Right kidney (tissue), 1 donor: ENCODE measurements around the gene TMEM8B.
"Not testable (repeated sequence)": the region's sequence is repeated elsewhere in the genome, so short reads cannot be mapped to it uniquely, and the experiment has no call there.

ENCODE experiments used
- DNase-seq: peaks from one replicate; pipeline ENCODE4 v3.0.0-alpha.2; 2016

The TMEM8B gene

DNA sequence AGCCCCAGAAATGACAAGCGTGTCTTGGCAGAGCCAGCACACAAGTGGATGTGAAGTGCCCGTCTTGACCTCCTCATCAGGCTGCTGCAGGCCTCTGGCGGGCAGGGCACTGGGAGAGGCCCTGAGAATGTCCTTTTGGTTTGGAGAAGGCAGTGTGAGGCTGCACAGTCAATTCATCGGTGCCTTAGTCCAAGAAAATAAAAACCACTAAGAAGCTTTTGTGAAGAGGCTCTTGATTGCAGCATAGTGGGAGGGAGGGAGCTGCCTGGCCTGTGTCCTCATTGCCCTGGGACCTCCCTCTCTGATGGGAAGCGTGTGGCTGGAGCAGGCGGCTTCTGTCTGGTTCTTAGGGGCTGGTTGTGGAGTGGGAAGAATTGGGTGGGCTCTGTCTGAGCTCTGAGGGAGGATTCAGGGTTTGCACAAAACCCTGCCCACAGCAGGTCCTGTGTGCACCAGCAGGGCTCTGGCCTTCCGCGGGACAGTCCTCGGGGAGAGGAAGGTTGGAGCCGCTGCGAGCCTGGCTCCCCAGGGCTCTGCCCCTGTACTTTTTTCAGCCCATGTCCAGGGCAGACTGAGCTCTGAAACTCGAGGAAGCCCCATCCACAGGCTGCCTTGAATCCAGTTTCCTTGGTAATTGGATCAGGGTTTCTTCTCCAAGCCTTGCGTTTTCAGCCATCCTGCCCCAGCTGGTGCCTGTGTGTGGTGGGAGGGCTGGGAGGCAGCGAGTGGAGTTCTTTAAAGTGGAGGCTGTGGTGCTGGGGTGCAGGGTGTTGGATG, 78.1 kb downstream of the TMEM8B start:
- peak; percentile 56 for DNase-seq

DNA sequence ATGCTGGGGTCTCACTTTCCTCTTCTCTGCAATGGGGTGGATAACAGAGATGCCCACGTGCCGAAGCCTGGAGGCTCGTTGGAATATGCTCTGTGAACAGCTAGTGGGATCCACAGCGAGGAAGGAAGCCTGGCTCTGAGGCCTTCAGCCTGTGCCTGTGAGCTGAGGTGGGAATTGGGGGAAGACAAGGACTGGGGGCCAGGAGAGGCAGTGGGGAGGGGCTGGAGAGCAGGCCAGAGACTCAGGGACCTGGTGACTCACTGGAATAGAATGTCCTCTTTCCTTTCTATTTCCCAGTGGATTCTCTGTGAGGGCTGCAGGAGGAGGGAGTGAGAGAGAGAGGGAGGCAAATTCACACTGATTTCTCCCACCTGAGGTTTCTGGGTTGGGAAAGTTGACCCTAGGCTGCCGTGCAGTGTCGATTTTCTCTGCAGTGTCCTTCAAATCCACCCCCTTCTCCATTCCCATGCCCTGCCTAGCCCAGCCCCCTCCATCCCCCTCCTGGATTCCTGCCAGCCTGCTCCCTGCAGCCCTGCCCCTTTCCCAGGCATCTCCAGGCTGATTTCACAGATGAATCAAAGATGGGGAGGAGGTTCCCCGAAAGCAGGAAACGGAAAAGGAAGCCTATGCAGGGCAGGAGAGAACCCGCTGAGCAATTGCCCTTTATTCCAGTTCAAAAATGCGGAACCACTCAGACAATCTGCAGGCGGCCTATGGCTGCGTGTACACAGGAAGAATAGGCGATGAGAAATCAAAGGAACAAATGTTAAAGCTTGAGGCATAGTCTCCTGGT, 78.9 kb downstream of the TMEM8B start:
- DNase-seq: peak; percentile 52

DNA sequence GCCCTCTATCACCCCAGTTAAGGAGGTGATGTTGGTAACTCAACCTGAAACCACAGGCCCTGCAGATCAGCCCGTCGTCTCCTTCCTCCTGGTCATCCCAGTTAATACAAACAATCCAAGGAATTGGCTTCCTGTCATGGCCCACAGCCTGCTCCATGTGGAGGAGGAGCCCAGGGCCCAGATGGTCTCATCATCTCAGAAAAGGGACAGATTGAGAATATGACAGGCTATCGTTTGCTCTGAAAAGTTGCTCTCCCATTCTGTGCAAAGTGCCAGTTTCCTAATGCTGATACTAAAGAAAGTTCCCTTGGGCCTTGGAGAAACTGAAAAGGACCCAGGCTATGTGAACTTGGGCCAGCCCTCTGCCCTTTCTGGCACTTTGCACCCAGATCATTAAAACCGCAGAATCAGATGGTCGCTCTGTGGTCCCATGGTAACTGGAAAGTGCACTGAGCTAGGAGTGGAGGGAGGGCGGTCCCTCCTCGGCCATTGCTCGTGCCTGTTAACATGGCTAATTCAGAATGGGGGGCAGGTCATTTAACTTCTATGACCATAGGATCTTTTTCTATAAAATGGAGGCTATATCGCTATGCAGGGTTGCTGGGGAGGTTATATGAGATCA, 79.6 kb downstream of the TMEM8B start:
- peak; percentile 45 for DNase-seq

DNA sequence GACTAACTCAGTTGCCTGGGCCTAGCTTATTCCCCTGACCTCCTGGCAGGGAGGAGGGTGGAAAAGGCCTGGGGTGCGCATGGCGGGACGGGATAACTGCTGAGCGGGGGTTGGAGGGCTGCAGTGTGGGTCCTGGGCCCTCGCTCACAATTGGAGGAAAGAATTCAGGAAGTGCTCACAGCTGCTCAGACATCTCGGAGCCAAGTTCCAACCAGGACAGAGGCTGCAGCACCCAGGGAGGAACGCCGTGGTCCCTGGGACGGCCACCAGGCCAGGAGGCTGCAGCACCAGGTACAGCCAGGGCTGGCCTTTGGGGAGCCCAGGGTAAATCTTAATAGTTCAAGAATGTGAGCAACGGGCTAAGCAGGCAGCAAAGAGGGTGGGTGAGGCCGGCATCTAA, 80.2 kb downstream of the TMEM8B start, which contains the start of gene SPAAR:
SPAAR (plus strand) TSS at position 217 of the 400 bp plus-strand sequence. CDS start 974 bp downstream, outside the sequence.
- DNase-seq: no peak

DNA sequence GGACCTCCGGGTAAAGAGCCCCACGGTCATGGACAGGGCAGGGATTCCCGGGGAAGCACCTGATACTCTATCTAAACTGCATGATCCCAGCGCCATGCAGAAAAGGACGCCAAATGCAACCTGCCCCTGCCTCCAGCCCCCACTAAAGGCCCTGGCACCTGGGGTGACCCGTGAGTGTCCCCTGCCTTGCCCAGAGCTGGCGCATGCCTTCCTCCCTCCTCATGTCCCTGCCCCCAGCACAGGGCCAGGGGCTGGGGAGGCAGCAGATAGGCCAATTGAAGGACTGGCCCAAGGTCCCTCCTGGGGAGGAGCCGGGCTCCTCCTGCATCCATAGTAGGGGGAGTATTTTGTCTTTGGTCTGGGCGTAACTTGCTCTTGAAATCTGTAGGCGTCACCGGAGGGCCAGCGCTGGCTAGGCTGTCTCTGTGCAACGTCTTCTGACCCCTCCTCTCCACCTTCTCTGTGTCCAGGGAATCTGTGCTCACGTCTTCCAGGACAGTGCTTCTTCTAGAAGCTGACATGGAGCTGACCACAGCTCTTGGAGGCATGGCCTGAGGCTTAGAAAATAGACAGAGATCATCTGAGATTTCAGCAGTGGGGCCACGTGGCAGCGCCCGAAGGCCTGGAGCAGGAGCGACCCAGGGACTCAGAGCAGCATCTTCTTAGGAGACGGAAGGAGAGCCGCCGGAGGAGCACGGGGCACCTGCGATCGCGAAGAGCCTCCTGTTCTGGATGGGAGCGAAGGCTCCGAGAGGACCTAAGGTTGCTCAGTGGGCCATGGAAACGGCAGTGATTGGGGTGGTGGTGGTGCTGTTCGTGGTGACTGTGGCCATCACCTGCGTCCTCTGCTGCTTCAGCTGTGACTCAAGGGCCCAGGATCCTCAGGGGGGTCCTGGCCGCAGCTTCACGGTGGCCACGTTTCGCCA, 80.9 kb downstream of the TMEM8B start:
- no peak for DNase-seq

DNA sequence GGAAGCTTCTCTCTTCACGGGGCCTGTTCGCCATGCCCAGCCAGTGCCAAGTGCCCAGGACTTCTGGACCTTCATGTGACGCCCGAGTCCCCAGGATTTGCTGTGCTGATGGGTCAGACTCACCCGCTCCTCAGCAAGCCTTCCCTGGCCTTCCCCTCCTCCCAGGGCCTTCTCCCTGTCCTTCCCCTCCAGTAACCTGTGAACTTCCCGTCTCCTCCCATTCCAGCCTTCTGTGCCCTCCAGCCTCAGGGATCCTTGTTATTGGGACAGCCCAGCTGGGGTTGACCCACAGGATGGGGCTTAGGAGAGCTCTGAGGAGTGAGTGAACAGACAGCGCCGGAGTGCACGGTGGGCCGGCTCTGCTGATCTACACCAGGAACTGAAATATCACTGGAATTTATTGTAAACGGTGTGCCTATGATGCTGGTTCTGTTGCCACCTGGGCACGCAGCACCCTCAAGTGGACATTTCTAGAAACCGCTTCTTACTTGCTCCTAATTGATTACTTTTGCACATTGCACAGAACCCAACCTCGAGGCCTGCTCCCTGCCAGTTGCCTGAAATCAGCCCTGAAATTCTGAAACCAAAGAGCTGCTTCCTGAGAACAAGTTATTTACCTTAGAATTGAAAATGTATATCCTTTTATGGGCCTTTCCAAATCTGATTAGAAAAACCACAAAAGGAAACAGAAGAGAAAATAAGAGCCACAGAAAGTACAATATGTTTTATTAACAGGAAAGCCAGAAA, 81.8 kb downstream of the TMEM8B start:
- no peak for DNase-seq

DNA sequence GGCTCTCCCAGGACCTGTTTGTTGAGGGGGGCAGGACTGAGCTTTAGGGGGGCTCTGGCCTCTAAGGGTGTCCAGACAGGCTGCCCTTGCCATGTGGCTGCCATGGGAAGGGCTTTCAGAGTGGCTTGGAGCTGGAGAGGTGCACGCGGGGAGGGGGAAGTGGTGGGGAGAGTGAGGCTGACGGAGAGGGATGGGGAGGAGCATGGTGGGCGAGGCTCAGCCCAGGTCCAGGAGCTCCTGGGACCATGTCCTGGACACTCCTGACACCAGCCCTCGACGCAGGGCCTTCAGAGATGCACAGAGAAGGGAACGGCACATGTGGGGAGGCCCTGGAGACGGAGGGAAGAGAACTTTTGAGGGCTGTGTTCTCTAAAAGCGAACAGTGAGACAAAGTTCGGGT, 82.7 kb downstream of the TMEM8B start:
- no peak for DNase-seq

DNA sequence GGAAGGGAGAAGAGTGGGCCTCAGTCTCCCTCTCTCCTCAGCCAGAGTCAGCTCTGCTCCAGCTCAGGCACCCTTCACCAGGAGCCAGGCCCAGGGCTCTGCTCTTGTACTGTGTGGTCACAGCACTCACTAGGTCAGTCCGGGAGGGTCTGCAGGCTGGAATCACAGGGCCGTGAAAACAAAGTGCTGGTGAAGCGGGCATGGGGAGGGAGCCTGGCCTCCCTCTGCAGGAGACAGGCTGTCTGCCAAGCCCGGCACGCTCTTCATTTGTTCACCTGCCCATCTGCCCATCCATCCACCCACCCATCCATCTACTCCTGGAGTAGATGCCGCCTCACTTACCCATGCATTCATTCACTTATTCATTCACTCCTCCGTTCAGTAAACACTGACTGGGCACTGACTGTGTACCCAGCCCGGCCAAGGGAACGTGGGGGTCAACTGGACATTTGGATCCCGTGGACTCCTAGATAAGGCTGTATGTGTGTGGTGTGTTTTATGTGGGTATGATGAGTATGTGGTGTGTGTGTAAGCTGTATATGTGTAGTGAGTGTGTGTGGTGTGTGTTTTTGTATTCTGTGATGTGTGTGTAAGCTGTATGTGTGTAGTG, 83.9 kb downstream of the TMEM8B start:
- DNase-seq: no peak

DNA sequence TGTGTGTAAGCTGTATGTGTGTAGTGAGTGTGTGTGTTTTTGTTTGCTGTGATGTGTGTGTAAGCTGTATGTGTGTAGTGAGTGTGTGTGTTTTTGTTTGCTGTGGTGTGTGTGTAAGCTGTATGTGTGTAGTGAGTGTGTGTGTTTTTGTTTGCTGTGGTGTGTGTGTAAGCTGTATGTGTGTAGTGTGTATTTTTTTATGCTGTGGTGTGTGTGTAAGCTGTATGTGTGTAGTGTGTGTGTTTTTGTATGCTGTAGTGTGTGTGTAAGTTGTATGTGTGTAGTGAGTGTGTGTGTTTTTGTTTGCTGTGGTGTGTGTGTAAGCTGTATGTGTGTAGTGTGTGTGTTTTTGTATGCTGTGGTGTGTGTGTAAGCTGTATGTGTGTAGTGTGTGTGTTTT, 84.4 kb downstream of the TMEM8B start:
- not testable (repeated sequence) for DNase-seq

DNA sequence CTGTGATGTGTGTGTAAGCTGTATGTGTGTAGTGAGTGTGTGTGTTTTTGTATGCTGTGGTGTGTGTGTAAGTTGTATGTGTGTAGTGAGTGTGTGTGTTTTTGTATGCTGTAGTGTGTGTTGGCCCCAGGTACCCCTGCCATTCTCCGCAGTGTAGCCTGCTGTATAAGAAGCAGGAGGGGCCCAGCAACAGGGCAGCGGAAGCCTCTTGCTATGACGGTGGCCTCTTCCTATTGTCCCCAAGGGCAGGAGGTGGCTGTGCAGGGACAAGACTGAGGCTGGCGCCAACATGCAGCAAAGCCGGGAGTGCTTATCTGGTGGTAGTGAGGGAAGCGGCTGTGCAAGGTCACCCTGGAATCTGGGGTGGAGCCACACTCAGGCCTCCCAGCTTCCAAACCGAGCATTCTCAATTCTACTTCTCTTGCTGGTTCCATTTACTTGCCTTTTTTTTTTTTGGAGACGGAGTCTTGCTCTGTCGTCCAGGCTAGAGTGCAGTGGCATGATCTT, 85.3 kb downstream of the TMEM8B start:
- no peak for DNase-seq
